ENCODE results near the gene APOB.

GRCh38 chr2:21057097-21057496, 13.2 kb upstream of the APOB start:
- TF ChIP-seq POLR2AphosphoS5 (IDR thresholded peaks at IDR 0.05) (no peak), POLR2A (IDR thresholded peaks at IDR 0.05) (no peak), CTCF (IDR thresholded peaks at IDR 0.05) (no peak)

Data from prostate gland (tissue), 2 donors.